Left hindlimb (tissue), 1 donor: ENCODE measurements around the gene BROX.

ENCODE experiments used
- DNase-seq: peaks from one replicate; pipeline ENCODE4 v3.0.0-alpha.2; 2018

Gene BROX

GRCh38 chr1:222781251-222781650 is 68.9 kb downstream of the BROX start:
- no peak for DNase-seq

GRCh38 chr1:222783051-222783450 is 70.7 kb downstream of the BROX start:
- DNase-seq: no peak

- DNase-seq: no peak
Measured at GRCh38 chr1:222784371-222784770, 72.0 kb downstream of the BROX start.
